ENCODE data around the gene RAB26. TPM values are rescaled to one million over a fixed set of nuclear protein-coding genes. Genes with fewer than 3 reads are reported as not detected.
A peak's percentile ranks its signal among the peaks of the same experiment; 100 is the strongest.
"Not testable (repeated sequence)": the region's sequence is repeated elsewhere in the genome, so short reads cannot be mapped to it uniquely, and the experiment has no call there.

The RAB26 gene
- total RNA-seq, 1 donor from 2014 or later = not detected

DNA sequence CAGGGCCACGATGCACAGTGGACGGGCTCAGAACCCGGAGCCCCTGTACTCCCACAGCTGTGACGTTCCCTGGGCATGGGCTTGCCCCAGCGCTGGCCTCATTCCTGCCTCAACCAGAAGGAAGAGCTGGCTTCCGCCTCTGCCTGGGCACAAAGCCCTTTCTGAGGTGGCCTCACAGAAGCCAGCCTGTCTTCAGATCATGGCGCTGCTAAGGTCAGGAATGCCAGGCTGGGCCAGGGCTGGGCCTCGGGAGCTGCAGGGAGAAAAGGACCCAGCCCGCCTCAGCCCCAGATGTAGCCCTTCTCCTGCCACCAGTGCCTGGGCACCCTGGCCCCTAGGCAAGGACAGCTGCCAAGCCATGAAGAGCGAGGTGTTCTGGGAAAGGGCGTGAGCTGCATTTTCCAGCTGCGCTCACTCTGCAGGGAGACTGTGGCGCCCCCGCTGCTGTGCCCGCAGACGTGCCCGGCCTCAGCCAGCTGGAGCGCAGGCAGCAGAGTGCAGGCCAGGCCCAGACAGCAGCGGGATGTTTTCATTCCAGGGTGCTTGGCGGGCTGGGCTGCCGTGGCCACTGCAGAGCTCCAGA is 22.2 kb upstream of the RAB26 start:
- peaks cover 34 to 55% of the 10 kb centered on the region in 2 donors for H3K4me1 ChIP-seq
- intact Hi-C loops (cut with DNase I); H3K27me3 ChIP-seq; H3K9me3 ChIP-seq; H3K36me3 ChIP-seq: not testable (repeated sequence)
- H3K4me3 ChIP-seq = peak overlapping the region; percentile 44 to 62
- TF ChIP-seq, protein P1, sequence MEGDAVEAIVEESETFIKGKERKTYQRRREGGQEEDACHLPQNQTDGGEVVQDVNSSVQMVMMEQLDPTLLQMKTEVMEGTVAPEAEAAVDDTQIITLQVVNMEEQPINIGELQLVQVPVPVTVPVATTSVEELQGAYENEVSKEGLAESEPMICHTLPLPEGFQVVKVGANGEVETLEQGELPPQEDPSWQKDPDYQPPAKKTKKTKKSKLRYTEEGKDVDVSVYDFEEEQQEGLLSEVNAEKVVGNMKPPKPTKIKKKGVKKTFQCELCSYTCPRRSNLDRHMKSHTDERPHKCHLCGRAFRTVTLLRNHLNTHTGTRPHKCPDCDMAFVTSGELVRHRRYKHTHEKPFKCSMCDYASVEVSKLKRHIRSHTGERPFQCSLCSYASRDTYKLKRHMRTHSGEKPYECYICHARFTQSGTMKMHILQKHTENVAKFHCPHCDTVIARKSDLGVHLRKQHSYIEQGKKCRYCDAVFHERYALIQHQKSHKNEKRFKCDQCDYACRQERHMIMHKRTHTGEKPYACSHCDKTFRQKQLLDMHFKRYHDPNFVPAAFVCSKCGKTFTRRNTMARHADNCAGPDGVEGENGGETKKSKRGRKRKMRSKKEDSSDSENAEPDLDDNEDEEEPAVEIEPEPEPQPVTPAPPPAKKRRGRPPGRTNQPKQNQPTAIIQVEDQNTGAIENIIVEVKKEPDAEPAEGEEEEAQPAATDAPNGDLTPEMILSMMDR (IDR thresholded peaks at IDR 0.05) = peak in 1 of 3 experiments; percentile 10
- H3K27ac ChIP-seq = peak overlapping the region; percentile 94 to 99
- peak; percentile 38 to 85 for DNase-seq (ENCODE audit: low spot score in 2 of 2)

DNA sequence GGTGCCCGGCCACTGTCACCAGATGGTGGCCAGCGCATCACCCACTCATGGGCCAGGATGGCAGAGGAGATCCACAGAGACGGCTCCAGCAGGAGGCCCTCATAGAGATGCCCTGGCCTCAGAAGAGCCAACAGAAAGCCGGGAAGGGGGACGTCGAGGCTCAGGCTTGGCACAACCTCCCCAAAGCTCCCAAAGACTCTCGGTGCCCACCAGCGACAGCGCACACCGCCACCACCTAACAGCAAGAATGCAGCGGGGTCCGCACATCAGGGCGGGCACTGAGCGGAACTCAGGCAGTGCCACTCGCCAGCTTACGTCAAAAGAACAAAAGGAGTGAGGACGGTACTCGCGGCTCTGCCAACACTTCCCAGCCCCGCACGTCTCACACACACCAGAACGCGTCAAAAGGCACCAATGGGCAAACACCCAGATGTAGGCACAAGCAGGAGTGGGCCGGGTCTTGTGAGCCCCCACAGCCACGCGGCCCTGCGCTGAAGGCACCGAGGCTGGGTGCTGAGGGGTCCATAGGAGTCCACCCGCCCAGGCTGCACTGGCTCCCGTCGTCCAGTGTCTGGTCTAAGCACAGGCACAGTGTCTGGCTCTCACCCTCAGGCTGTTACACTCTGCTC is 21.4 kb upstream of the RAB26 start:
- H3K4me1 ChIP-seq = peaks cover 34 to 63% of the 10 kb centered on the region in 2 donors

DNA sequence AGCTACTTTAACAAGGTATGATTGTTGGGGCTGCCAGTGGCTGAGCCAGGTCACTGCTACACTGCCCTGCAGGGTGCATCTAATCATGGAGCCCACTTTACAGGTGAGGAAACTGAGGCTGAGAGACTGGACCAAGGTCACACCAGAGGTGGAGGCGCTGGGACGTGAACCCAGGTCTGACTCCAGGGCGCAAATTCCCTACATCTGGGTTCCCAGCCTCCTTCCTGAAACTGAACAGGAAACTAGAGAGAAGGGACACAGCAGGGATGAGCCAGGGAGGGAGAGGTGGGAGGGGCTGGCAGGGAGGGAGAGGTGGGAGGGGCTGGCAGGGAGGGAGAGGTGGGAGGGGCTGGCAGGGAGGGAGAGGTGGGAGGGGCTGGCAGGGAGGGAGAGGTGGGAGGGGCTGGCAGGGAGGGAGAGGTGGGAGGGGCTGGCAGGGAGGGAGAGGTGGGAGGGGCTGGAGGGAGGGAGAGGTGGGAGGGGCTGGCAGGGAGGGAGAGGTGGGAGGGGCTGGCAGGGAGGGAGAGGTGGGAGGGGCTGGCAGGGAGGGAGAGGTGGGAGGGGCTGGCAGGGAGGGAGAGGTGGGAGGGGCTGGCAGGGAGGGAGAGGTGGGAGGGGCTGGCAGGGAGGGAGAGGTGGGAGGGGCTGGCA is 20.7 kb upstream of the RAB26 start:
- Histone ChIP-seq H3K4me1 (peaks cover 30 to 58% of the 10 kb centered on the region in 2 donors), H3K27ac (peak overlapping the region; percentile 94 to 99), H3K4me3 (peak overlapping the region in 1 of 2 donors; percentile 62)
- H3K27me3 ChIP-seq; H3K9me3 ChIP-seq; intact Hi-C loops (cut with DNase I); DNase-seq (ENCODE audit: low spot score in 2 of 2); H3K36me3 ChIP-seq: not testable (repeated sequence)

More for the DNA sequence above, 21.4 kb upstream of the RAB26 start:
- peak in 1 of 2 donors; percentile 83 for DNase-seq (ENCODE audit: low spot score in 2 of 2)
- H3K27me3 ChIP-seq; intact Hi-C loops (cut with DNase I); H3K9me3 ChIP-seq; H3K36me3 ChIP-seq: not testable (repeated sequence)
- peak overlapping the region; percentile 94 to 99 for H3K27ac ChIP-seq
- peak overlapping the region; percentile 44 to 62 for H3K4me3 ChIP-seq

DNA sequence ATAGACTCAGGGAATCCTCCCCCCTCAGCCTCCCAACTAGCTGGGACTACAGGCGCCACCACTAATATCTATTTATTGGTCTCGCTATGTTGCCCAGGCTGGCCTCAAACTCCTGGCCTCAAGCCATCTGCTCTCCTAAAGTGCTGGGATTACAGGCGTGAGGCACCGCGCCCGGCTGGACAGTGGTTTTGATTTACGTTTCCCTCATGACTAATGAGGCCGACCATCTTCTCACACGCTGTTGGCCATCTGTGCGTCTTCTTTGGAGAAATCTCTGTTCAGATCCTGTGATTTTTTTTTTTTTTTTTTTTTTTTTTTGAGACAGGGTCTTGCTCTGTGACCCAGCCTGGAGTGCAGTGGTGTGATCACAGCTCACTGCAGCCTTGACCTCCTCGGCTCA is 19.2 kb upstream of the RAB26 start:
- Histone ChIP-seq H3K4me1 (peaks cover 27 to 50% of the 10 kb centered on the region in 2 donors), H3K27ac (peak overlapping the region in 1 of 2 donors; percentile 52)
- H3K27me3 ChIP-seq; DNase-seq (ENCODE audit: low spot score in 2 of 2); intact Hi-C loops (cut with DNase I); H3K4me3 ChIP-seq; H3K36me3 ChIP-seq; H3K9me3 ChIP-seq: not testable (repeated sequence)

DNA sequence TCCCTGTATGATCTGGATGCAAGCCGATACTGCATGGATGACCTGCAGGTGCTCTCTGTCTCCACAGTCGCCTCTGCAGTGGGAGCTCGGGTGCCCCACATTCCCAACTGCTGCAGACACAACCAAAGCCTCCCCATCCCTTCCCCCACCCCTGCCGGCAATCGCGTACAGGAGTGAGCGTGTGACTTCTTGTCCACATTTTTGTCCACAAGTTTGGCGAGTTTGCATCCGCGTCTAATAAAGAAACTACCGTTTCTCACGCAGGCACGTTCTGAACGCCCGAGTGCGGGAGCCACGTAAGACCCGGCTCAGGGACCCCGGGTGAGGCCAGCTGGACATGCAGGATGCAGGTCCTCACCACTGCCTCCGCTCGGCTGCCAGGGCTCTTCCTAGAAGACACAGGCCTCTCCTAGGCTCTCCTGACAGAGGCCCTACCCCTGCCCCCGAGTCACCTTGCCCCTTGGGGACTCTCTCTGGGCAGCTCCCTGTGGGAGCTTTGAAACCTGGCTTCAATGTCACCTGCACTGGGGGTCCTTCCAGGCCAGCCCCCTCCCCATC is 18.5 kb upstream of the RAB26 start:
- Histone ChIP-seq H3K27ac (peak overlapping the region; percentile 61 to 64), H3K4me1 (peaks cover 22 to 49% of the 10 kb centered on the region in 2 donors), H3K4me3 (peak overlapping the region in 1 of 2 donors; percentile 41)
- H3K27me3 ChIP-seq; intact Hi-C loops (cut with DNase I); H3K9me3 ChIP-seq; H3K36me3 ChIP-seq; DNase-seq (ENCODE audit: low spot score in 2 of 2): not testable (repeated sequence)

DNA sequence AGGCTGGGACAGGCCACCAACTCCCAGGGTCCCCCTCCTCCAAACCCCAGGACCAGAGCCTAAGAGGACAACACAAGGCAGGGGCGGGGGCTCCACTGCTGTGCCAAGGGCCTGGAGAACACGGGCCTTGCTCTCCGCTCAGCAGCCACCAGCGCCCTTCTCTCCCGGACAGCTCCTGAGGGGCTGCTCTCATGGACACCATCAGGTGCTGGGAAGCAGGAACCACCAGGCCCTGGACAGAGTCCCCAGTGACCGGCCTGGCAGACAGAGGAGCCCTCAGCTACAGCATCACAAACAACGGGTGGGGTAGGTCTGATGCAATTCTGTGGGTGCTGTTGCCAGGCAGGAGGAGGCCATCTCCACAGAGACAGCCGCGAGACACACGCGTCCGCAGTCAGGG is 14.6 kb upstream of the RAB26 start:
- H3K27me3 ChIP-seq; H3K36me3 ChIP-seq; intact Hi-C loops (cut with DNase I); H3K9me3 ChIP-seq; DNase-seq (ENCODE audit: low spot score in 2 of 2): not testable (repeated sequence)
- peak overlapping the region; percentile 30 to 58 for H3K4me3 ChIP-seq
- peaks cover 0 to 22% of the 10 kb centered on the region in 2 donors for H3K4me1 ChIP-seq
- H3K27ac ChIP-seq = peak overlapping the region; percentile 49 to 82

DNA sequence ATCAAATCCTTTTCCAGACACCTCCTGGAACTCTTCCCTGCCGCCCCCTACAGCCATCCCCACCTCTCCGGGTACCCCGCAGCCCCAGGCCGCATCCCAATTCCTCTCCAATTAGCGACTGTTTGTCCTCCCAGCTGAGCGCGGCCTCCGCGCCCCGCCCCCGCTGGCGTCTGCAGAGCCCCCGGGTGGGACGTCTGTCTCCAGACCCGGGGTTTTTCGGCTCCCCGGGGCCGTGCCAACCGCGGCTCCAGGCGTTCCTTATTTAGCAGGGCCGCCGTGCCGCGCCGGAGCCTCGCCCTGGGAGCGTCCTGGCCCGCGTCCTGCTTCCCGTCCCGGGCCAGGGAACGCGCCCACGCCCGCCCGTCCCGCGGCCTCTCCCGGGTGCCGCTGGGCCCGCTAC is 13.4 kb upstream of the RAB26 start:
- DNase-seq (ENCODE audit: low spot score in 2 of 2); H3K36me3 ChIP-seq; intact Hi-C loops (cut with DNase I): not testable (repeated sequence)

DNA sequence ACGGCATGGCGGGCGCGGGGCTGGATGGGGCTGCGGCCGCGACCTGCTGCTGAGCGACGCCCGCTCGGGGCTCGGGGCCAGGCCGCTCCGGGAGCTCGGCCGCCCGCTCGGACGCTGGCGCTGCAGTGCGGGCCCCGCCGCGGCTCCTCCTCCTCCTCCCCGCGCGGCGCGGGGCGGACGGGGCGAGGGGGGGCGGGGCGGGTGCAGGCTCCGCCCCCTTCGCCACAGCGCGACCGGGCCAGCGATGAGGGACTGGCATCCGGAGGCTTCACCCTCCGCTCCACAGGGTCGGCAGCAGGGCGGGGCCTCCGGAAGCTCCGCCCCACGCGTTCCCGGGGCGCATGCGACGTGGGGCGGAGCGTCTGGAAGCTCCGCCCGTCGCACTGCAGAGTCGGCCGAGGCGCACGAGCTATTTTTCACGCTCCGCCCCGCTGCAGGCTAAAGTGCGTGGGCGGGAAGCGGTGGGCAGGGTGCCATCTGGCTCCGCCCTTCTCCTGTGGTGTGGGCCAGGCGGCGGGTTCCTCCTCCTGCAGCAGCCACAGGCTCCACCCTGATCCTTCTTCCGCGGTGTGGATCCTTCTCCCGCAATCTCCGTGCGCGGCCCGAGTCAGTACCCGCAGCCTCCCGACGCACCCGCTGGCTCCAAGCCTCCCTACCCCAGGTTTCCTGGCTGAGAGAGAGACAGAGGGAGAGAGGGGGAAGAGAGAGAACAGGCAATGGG is 12.5 kb upstream of the RAB26 start, which contains the start of gene PKD1:
PKD1 (minus strand) TSS at position 129 of the 721 bp plus-strand sequence. CDS start 209 bp downstream, outside the sequence.
- Histone ChIP-seq H3K27ac (peak within 1 kb of the TSS; percentile 66 to 82), H3K4me1 (peaks cover 0 to 12% of the 10 kb centered on the region in 2 donors), H3K4me3 (peak within 1 kb of the TSS; percentile 71 to 72)
- intact Hi-C loops (cut with DNase I); H3K27me3 ChIP-seq; H3K9me3 ChIP-seq; H3K36me3 ChIP-seq: not testable (repeated sequence)
- DNase-seq (ENCODE audit: low spot score in 2 of 2) = peak; percentile 92 to 98

More for the DNA sequence above, 13.4 kb upstream of the RAB26 start:
- Histone ChIP-seq H3K4me1 (peaks cover 0 to 18% of the 10 kb centered on the region in 2 donors), H3K4me3 (peak overlapping the region; percentile 71 to 72), H3K27ac (peak overlapping the region; percentile 65 to 82)
- H3K9me3 ChIP-seq, H3K27me3 ChIP-seq: not testable (repeated sequence)
